Vagina (tissue), 2 donors: ENCODE measurements around the gene SMIM1. TPM values are rescaled to one million over a fixed set of nuclear protein-coding genes. Genes with fewer than 3 reads are reported as not detected.

Source experiments
- DNase-seq, 2 donors: peaks; one replicate each; pipeline ENCODE4 v3.0.0-alpha.2; 2017; ENCODE audit errors: extremely low spot score in 2 of 2
- H3K27ac ChIP-seq: fragments of 200-600 bp; sonication (generic); one replicate; pipeline ENCODE4 v1.5.1; 2019
- H3K27me3 ChIP-seq: fragments of 200-600 bp; sonication (generic); one replicate; pipeline ENCODE4 v1.5.1; 2019
- H3K36me3 ChIP-seq, 2 donors: fragments of 200-600 bp; sonication (generic); one replicate each; pipeline ENCODE4 v1.5.1; 2017 to 2019
- H3K4me1 ChIP-seq: fragments of 200-600 bp; sonication (generic); one replicate; pipeline ENCODE4 v1.5.1; 2019
- H3K4me3 ChIP-seq, 2 donors: fragments of 200-600 bp; sonication (generic); 1 replicate in 1 of 2; 2 replicates in 1 of 2; pipeline ENCODE4 v1.5.1; 2016 to 2019
- H3K9me3 ChIP-seq: fragments of 200-600 bp; sonication (generic); one replicate; pipeline ENCODE4 v1.5.1; 2019
- POLR2A ChIP-seq, 2 donors: fragments of 450-650 bp; IDR thresholded peaks; one replicate each; pipeline ENCODE4 v1.6.1; 2017; ENCODE audit warnings: antibody characterized with exemption in 2 of 2, mild to moderate bottlenecking in 2 of 2, moderate library complexity in 2 of 2
- POLR2AphosphoS5 ChIP-seq, 2 donors: sonication (generic); formaldehyde crosslinking; IDR thresholded peaks; one replicate each; pipeline ENCODE4 v1.9.0; 2017; ENCODE audit warnings: antibody characterized with exemption in 2 of 2, mild to moderate bottlenecking in 2 of 2, low read depth in 1 of 2; ENCODE audit not compliant: insufficient read depth in 1 of 2
- intact Hi-C: fragments of 100-400 bp; cut with DNase I; formaldehyde crosslinking; loops from one replicate; pipeline ENCODE4 v1.15.1; 2023
- total RNA-seq: library from RNA; depleted of rRNA; stranded (reverse); fragments of >200 nt; gene quantifications from one replicate; pipeline ENCODE4 v1.2.3, GENCODE V29; 2016
- TF ChIP-seq, protein P1 (sequence below), 3 experiments: fragments of 450-650 bp in 2 of 3; fragments of 200-600 bp in 1 of 3; sonication (generic) in 1 of 3; IDR thresholded peaks; one replicate each; pipeline ENCODE4 v1.5.1; 2017 to 2019; ENCODE audit warnings: antibody characterized with exemption in 3 of 3, mild to moderate bottlenecking in 2 of 3, moderate library complexity in 2 of 3

The SMIM1 gene
- total RNA-seq, 1 donor from 2014 or later: not detected

DNA sequence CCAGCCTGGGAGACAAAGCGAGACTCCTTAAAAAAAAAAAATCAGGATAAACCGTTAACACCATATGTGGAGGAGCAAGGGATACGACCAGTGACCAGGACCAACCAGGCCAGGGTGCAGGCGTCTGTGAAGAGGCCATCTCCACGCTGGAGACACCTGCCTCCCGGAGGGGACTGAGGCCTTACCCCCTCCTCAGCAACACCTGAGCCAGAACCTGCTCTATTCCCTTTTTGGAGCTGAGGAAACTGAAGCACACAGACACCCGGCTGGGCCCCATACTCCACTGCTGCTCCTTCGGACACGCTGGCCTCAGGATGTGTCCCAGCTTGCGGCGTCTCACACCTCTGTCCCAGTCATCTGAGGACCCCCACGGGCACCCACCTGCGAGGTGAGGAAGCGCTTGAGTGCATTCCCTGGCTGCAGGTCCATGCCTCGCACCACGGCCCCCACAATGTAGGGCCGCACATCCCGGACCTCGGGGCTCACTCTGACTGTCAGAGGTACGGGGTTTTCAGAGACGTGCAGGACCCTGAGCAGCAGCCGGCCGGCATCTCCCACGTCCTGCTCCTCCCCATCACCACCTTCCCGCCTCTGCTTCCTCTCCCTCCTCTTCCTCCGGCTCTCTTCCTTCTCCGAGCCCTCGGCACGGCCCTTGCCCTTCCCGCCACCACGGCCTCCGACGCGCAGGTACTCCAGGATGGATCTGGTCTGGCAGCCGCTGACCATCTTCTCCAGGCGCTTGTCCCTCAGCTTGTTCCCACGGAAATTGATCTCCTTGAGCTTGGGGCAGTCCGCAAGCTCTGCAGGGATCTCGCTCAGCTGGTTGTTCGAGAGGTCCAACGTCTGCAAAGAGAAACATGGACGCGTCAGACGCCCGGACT, 14.2 kb downstream of the SMIM1 start:
- H3K27ac ChIP-seq: no peak overlapping the region
- DNase-seq: no peak
- no peak overlapping the region for H3K4me3 ChIP-seq
- H3K9me3 ChIP-seq: no peaks in the 10 kb centered on the region
- TF ChIP-seq, protein P1, sequence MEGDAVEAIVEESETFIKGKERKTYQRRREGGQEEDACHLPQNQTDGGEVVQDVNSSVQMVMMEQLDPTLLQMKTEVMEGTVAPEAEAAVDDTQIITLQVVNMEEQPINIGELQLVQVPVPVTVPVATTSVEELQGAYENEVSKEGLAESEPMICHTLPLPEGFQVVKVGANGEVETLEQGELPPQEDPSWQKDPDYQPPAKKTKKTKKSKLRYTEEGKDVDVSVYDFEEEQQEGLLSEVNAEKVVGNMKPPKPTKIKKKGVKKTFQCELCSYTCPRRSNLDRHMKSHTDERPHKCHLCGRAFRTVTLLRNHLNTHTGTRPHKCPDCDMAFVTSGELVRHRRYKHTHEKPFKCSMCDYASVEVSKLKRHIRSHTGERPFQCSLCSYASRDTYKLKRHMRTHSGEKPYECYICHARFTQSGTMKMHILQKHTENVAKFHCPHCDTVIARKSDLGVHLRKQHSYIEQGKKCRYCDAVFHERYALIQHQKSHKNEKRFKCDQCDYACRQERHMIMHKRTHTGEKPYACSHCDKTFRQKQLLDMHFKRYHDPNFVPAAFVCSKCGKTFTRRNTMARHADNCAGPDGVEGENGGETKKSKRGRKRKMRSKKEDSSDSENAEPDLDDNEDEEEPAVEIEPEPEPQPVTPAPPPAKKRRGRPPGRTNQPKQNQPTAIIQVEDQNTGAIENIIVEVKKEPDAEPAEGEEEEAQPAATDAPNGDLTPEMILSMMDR (IDR thresholded peaks at IDR 0.05): no peak
- TF ChIP-seq POLR2AphosphoS5 (IDR thresholded peaks at IDR 0.05; ENCODE audit: insufficient read depth in 1 of 2, low read depth in 1 of 2) (no peak), POLR2A (IDR thresholded peaks at IDR 0.05) (no peak)
- intact Hi-C loops: no loop called here
- no peaks in the 10 kb centered on the region for H3K27me3 ChIP-seq
- H3K36me3 ChIP-seq: peaks cover 0 to 44% of the 10 kb centered on the region in 2 donors
- peaks cover 23% of the 10 kb centered on the region for H3K4me1 ChIP-seq

DNA sequence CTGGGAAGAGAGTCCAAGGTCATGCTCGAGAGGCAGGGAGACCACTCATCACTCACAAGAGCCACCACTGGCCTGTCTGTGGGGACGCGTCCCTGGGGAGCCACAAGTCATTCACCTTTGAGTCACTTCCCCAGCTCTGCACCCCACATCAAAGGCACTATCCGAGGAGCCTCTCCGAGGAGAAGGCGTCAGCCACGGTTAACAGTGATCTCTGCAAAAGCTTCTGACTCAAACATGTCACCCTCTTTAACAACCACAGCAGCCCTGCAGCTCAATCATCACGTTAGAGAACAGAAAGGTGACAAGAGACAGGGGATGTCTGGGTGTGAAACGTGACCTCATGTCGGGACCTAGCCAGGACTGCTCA, 14.8 kb downstream of the SMIM1 start:
- H3K27me3 ChIP-seq: no peaks in the 10 kb centered on the region
- H3K9me3 ChIP-seq: no peaks in the 10 kb centered on the region
- DNase-seq: no peak
- TF ChIP-seq, protein P1 (IDR thresholded peaks at IDR 0.05): no peak
- TF ChIP-seq POLR2A (IDR thresholded peaks at IDR 0.05) (no peak), POLR2AphosphoS5 (IDR thresholded peaks at IDR 0.05; ENCODE audit: insufficient read depth in 1 of 2, low read depth in 1 of 2) (no peak)
- H3K27ac ChIP-seq: no peak overlapping the region
- intact Hi-C loops: no loop called here
- H3K4me3 ChIP-seq: no peak overlapping the region
- peaks cover 0 to 38% of the 10 kb centered on the region in 2 donors for H3K36me3 ChIP-seq
- H3K4me1 ChIP-seq: peaks cover 23% of the 10 kb centered on the region

DNA sequence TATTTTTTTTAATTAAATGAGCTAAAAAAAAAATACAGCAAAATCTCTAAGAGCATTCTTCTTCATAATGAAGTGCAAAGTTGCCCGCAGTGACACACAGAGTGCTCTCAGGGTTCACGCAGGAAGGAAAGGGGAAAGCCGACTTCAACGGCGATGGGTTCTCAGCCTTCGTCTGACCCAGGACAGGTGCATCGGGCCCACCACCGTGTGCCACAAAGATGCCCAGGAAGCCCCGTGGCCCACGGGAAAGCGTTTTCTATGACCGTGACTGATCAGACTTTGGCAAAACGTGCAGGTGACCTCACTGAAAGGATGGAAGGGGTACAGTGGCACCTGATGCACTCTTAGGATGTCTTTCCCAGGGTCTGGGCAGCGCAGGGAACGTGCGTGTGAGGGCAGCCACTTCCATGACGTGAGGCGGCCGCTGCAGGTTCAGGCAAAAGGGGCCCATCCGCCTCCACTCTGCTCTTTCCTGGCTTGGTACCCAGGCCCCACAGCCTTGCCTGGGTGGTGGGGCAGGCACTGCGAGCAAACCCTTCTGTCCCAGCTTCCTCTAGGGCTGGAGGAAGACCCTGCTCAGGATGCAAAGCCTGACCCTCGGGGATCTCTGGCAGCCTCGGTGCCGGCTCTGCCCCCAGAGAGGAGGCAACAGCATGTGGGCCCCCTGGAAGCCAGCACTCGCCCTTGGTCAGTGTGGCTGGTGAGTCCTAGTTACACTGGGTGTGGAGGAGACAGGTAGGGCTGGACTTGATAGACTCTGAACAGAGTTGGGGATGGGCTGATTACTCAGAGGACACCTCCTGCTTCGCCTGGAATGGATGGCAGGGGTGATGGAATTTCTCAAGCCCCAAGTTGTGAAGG, 15.4 kb downstream of the SMIM1 start:
- Histone ChIP-seq H3K36me3 (peaks cover 0 to 32% of the 10 kb centered on the region in 2 donors), H3K9me3 (no peaks in the 10 kb centered on the region), H3K27ac (no peak overlapping the region), H3K4me3 (no peak overlapping the region), H3K27me3 (no peaks in the 10 kb centered on the region), H3K4me1 (peaks cover 28% of the 10 kb centered on the region)
- intact Hi-C loops: no loop called here
- TF ChIP-seq POLR2A (IDR thresholded peaks at IDR 0.05): no peak
- TF ChIP-seq POLR2AphosphoS5 (IDR thresholded peaks at IDR 0.05; ENCODE audit: insufficient read depth in 1 of 2, low read depth in 1 of 2): no peak
- TF ChIP-seq, protein P1 (IDR thresholded peaks at IDR 0.05): no peak
- no peak for DNase-seq

DNA sequence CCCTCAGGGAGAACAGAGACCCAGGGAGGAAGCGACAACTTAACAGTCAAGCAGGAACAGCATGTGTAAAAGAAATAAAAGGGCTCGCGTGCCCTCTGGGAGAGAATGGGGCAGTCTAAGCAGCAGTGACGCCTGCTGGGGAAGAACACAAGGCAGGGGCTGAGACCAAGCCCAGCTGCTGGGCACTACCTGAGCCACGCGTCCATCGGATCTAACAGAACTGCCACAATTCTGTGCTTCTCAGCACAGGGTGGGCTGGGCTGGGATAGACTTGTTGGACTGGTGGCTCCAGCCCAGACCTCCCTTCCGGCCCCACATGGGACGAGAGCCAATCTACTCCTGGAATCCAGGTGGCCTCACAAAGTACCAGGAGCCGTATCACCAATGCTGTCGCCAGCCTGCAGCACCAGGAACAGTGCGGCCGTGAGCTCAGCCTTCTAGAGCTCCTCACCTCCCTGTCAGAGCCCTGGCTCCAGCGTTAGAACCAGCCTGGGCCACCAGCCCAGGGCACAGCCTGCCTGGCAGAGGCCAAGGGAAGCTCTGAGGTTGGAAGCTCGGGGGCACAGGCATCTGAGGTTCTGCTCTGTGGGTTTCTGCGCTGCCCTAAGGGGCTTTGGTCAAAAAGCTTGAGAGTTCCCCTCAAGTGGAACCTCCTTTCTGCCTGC, 16.3 kb downstream of the SMIM1 start:
- no peaks in the 10 kb centered on the region for H3K9me3 ChIP-seq
- H3K4me1 ChIP-seq: peaks cover 37% of the 10 kb centered on the region
- no peak overlapping the region for H3K27ac ChIP-seq
- no peak for DNase-seq
- peaks cover 0 to 23% of the 10 kb centered on the region in 2 donors for H3K36me3 ChIP-seq
- intact Hi-C loops: no loop called here
- TF ChIP-seq POLR2AphosphoS5 (IDR thresholded peaks at IDR 0.05; ENCODE audit: insufficient read depth in 1 of 2, low read depth in 1 of 2) (no peak), POLR2A (IDR thresholded peaks at IDR 0.05) (no peak)
- TF ChIP-seq, protein P1 (IDR thresholded peaks at IDR 0.05): no peak
- no peak overlapping the region for H3K4me3 ChIP-seq
- H3K27me3 ChIP-seq: no peaks in the 10 kb centered on the region
